Ishikawa (cell line): Measurements from ENCODE around the gene DUSP22.

Source experiments
- CEBPB ChIP-seq: IDR thresholded peaks from 2 replicates; pipeline ENCODE4 v1.6.1; 2012
- CREB1 ChIP-seq: IDR thresholded peaks from 2 replicates; pipeline ENCODE4 v1.6.1; 2012; ENCODE audit warnings: low read depth
- EGR1 ChIP-seq: IDR thresholded peaks from 2 replicates; pipeline ENCODE4 v1.6.1; 2012
- EP300 ChIP-seq: IDR thresholded peaks from 2 replicates; pipeline ENCODE4 v1.6.1; 2012; ENCODE audit warnings: borderline replicate concordance
- FOXM1 ChIP-seq: IDR thresholded peaks from 2 replicates; pipeline ENCODE4 v1.6.1; 2012; ENCODE audit warnings: low read depth, borderline replicate concordance
- MAX ChIP-seq: IDR thresholded peaks from 2 replicates; pipeline ENCODE4 v1.6.1; 2012
- NFIC ChIP-seq: IDR thresholded peaks from 2 replicates; pipeline ENCODE4 v1.6.1; 2012
- RAD21 ChIP-seq: IDR thresholded peaks from 2 replicates; pipeline ENCODE4 v1.6.1; 2012; ENCODE audit warnings: low read depth
- REST ChIP-seq: IDR thresholded peaks from 2 replicates; pipeline ENCODE4 v1.6.1; 2012; ENCODE audit warnings: low read depth, mild to moderate bottlenecking
- TAF1 ChIP-seq: IDR thresholded peaks from 2 replicates; pipeline ENCODE4 v1.6.1; 2012; ENCODE audit warnings: low read depth, mild to moderate bottlenecking
- TCF12 ChIP-seq: IDR thresholded peaks from 2 replicates; pipeline ENCODE4 v1.6.1; 2012; ENCODE audit warnings: low read depth
- TEAD4 ChIP-seq: IDR thresholded peaks from 2 replicates; pipeline ENCODE4 v1.6.1; 2012
- YY1 ChIP-seq: IDR thresholded peaks from 2 replicates; pipeline ENCODE4 v1.6.1; 2012; ENCODE audit warnings: low read depth

DUSP22 gene

GRCh38 chr6:298233-299103, 6.2 kb downstream of the DUSP22 start:
- TF ChIP-seq TAF1, result no peak
- TF ChIP-seq NFIC, result no peak
- no peak for TF ChIP-seq CREB1
- TF ChIP-seq YY1, result no peak
- TF ChIP-seq RAD21, result no peak

DNA sequence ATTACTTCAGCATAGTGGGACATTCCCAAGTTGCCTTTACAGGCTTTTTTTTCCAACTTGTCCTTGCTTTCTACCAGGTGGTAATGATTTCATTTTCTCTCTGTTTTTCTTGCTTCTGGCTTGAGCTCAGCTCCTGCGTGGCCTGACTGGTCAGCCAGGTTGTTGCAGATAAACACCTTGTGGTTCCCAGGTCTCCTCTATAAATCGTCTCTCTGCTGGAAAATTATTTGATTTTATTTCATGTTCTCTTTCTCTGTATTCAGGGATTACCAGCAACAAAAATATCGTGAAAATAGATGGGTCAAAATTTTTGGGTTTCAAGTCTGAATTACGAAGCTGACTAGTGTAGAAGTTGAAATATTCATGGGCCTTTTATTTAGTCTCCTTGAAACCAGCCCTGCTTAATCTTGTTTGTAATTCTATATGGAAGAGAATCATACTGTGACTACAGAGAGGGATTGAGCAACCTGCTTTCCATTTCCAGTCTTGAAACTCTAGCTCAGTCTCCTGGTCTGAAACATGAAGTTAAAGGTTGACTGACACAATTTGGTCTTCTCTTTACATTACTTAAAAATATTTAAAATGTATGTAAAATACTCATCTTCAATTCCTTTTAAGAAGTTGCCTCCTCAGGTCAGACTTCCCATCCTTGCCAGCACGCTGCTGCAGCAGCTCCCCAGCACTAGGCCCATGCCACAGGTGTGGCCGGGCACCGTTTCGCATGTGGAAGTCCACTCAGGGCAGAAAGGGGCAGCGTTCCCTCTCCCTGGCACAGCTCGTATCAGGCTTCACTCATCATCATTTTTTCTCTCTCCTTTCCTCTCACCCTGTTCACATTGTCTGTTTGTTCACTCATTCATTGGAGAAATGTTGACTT, 7.1 kb downstream of the DUSP22 start:
- no peak for TF ChIP-seq TAF1
- no peak for TF ChIP-seq TEAD4
- TF ChIP-seq EGR1, result no peak
- no peak for TF ChIP-seq CREB1
- TF ChIP-seq NFIC, result no peak
- TF ChIP-seq FOXM1, result no peak
- TF ChIP-seq RAD21, result no peak
- TF ChIP-seq YY1, result no peak
- TF ChIP-seq TCF12, result no peak
- TF ChIP-seq CEBPB, result no peak
- TF ChIP-seq REST, result no peak
- TF ChIP-seq MAX, result no peak

DNA sequence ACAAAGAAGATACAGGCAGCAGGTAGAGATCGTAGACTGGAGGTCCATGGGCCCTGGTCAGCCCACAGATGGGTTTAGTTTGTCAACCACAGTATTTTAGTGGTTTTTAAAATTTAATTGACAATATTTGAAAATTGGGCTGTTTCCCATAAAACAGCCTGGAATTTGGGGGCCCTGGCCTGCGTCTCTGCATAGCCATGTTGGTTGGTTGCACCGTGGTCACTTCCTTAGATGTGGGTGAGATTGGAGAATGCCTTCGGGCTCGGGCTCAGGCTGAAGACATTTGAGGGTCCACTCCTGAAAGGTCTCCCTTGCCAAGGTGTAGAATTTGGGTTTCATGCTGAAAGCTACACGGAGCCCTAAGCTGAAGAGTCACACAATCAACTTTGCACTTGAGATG, 7.7 kb downstream of the DUSP22 start:
- TF ChIP-seq MAX, result no peak
- no peak for TF ChIP-seq YY1
- no peak for TF ChIP-seq CEBPB
- TF ChIP-seq RAD21, result no peak
- no peak for TF ChIP-seq TCF12
- TF ChIP-seq EP300, result no peak
- TF ChIP-seq REST, result no peak

DNA sequence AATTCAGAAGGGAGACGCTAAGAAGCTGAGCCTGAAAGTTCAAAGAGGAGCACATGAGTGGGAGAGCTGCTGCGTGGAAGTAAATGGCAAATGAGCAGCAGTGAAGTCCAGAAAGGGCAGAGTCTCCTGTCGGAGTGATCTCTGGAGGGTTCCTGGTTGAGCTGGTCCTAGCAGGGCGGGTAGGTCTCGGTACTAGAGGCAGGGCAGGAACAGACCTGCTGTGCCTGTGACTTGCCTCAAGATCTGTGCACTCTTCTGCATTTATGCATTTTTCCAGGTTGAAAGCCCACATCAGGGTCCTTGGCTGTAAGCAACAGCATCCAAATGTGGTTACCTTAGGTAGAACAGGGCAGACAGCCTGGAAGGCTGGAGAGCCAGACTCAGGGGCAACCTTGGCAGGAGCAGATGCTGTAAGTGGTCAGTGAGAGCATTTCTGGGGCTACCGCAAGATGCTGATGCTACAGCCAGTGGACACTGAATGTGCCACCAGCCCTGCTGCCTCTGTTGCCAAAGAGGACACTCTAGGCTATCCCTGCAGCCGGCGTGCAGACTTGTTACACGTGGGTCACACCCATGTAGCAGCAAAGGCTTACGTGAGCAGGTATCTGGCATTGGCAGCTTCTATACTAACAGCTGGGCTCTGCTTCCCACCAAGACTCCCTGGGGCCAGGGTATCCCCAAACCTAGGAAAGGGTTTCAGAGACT, 8.4 kb downstream of the DUSP22 start:
- TF ChIP-seq EP300, result no peak
- TF ChIP-seq NFIC, result no peak
- no peak for TF ChIP-seq FOXM1
- no peak for TF ChIP-seq REST

DNA sequence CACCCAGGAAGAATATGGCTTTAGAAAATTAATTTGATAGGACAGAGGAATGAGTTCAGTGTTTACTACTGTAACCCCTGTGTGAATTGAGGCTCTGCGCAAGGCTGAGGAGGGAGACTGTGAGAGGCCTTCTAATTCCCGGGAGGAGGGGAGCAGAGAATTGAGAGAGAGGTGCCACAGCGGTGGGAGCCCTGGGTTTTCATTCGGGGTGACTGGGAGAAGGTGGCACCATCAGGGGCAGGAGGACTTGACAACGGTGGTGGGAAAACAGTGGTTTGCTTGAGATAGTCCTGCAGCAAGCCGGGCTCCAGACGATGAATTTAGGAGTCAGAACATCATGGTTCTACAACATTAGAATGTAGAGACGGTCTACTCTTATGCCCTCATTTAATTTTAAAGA, 9.2 kb downstream of the DUSP22 start:
- no peak for TF ChIP-seq NFIC
- no peak for TF ChIP-seq TCF12
- TF ChIP-seq TEAD4, result no peak
- TF ChIP-seq RAD21, result no peak
